ENCODE results near the gene SNAI1. TPM values are rescaled to one million over a fixed set of nuclear protein-coding genes. Genes with fewer than 3 reads are reported as not detected.

Gene SNAI1
- total and polyA plus RNA-seq, 2 donors (not counting 3 experiments of a cell fraction or from before 2014, with no cell fraction given), result 10.8 to 13.4 TPM

DNA sequence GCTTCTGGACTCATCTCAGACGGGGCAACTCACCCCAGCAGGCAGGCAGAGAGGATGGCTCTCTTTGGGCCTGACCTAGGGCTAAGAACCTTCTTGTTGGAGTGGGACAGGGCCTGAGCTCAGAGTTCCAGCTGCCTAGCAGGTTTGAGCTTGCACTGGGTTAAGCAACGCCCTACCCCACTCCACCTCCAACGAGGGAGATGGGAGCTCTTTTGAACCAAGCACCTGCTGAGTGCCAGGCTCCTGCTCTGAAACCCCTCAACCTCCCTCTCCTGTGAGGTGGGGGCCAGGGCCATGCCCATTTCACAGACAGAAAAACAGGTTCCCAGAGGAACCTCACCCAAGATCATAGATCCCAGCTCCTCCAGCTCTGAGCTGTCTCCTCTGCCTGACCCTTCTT is 54.3 kb downstream of the SNAI1 start:
- Histone ChIP-seq H3K4me2 (ENCODE audit: insufficient read depth, low read length) (no peak overlapping the region), H3K79me2 (ENCODE audit: control insufficient read depth, insufficient read depth, low read length) (no peaks in the 10 kb centered on the region), H3K9ac (replicated peaks; ENCODE audit: extremely low read depth, insufficient read depth, low read length) (no peak overlapping the region), H3K27ac (ENCODE audit: insufficient read depth, low read depth, low read length) (no peak overlapping the region), H3K4me3 (replicated peaks in 1 of 3; ENCODE audit: insufficient read depth in 1 of 3, low read depth in 1 of 3, low read length in 3 of 3) (no peak overlapping the region), H3K27me3 (ENCODE audit: control insufficient read depth in 2 of 2, insufficient read depth in 2 of 2, low read length in 2 of 2) (no peaks in the 10 kb centered on the region), H3K9me3 (replicated peaks; ENCODE audit: control insufficient read depth, insufficient read depth, low read length) (no peaks in the 10 kb centered on the region), H3K9me1 (replicated peaks; ENCODE audit: control insufficient read depth, extremely low read depth, insufficient read depth, low read length) (no peaks in the 10 kb centered on the region), H2AFZ (ENCODE audit: low read depth, low read length) (no peak overlapping the region), H4K20me1 (replicated peaks; ENCODE audit: control insufficient read depth, extremely low read depth, insufficient read depth, low read length) (no peaks in the 10 kb centered on the region), H3K4me1 (ENCODE audit: control insufficient read depth, extremely low read depth, insufficient read depth, low read length) (peaks cover 16% of the 10 kb centered on the region), H3K36me3 (ENCODE audit: control insufficient read depth in 2 of 2, extremely low read depth in 1 of 2, insufficient read depth in 2 of 2, low read length in 2 of 2) (no peaks in the 10 kb centered on the region)
- FAIRE-seq (no peak), DNase-seq (ENCODE audit: low read depth, low spot score) (no peak)
- no TSS peak for BruUV-seq (replicated peaks)
- dilution Hi-C loops (cut with MboI; ENCODE audit: extremely low pct_ligation_motif_present, low sequenced_read_pairs), result no loop called here
- TF ChIP-seq, protein P1, sequence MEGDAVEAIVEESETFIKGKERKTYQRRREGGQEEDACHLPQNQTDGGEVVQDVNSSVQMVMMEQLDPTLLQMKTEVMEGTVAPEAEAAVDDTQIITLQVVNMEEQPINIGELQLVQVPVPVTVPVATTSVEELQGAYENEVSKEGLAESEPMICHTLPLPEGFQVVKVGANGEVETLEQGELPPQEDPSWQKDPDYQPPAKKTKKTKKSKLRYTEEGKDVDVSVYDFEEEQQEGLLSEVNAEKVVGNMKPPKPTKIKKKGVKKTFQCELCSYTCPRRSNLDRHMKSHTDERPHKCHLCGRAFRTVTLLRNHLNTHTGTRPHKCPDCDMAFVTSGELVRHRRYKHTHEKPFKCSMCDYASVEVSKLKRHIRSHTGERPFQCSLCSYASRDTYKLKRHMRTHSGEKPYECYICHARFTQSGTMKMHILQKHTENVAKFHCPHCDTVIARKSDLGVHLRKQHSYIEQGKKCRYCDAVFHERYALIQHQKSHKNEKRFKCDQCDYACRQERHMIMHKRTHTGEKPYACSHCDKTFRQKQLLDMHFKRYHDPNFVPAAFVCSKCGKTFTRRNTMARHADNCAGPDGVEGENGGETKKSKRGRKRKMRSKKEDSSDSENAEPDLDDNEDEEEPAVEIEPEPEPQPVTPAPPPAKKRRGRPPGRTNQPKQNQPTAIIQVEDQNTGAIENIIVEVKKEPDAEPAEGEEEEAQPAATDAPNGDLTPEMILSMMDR (IDR thresholded peaks at IDR 0.05; ENCODE audit: extremely low read depth in 1 of 2, insufficient read depth in 1 of 2, low read depth in 1 of 2, low read length in 2 of 2), result no peak
- TF ChIP-seq GATA2 (IDR thresholded peaks at IDR 0.05; ENCODE audit: insufficient read depth, insufficient read length, low read depth, low read length), result no peak
- no peak for TF ChIP-seq POLR2AphosphoS5 (IDR thresholded peaks at IDR 0.05; ENCODE audit: insufficient read depth, low read depth, low read length)
- TF ChIP-seq FOS (IDR thresholded peaks at IDR 0.05; ENCODE audit: borderline replicate concordance, insufficient read depth, low read length), result no peak
- no peak for TF ChIP-seq JUN (IDR thresholded peaks at IDR 0.05; ENCODE audit: borderline replicate concordance, insufficient read depth, insufficient read length, low read depth)
- TF ChIP-seq, protein P2, sequence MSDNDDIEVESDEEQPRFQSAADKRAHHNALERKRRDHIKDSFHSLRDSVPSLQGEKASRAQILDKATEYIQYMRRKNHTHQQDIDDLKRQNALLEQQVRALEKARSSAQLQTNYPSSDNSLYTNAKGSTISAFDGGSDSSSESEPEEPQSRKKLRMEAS (IDR thresholded peaks at IDR 0.05; ENCODE audit: insufficient read depth, insufficient read length), result no peak
- no peak for TF ChIP-seq POLR2A (IDR thresholded peaks at IDR 0.05; ENCODE audit: low read depth, low read length)
- TF ChIP-seq EZH2 (IDR thresholded peaks at IDR 0.05; ENCODE audit: borderline replicate concordance, low read depth, low read length, severe bottlenecking), result no peak
- no peak for TF ChIP-seq MYC (IDR thresholded peaks at IDR 0.05; ENCODE audit: low read depth, low read length)
- ChIA-PET POLR2A (interaction anchor here (0.6 kb wide), 1 partner anchor 53 kb away, joined by 3 read pairs; no protein-coding TSS in a partner anchor), CTCF (interaction anchor here (0.9 to 4.4 kb wide), 4 partner anchors 9 to 58 kb away, joined by 3 to 30 read pairs (median 10); no protein-coding TSS in a partner anchor)
- intact Hi-C loops (cut with micrococcal nuclease), result loop anchor here (10.0 kb wide), 1 partner anchor 472 kb away; the partner anchor contains the start of gene PTGIS
